GM12801 (cell line): ENCODE measurements around the gene EPS8.

ENCODE experiments used
- CTCF ChIP-seq: IDR thresholded peaks from one replicate; pipeline ENCODE4 v1.5.1; 2011; ENCODE audit warnings: control low read depth; ENCODE audit not compliant: insufficient read length; ENCODE audit errors: extremely low read depth

The EPS8 gene

GRCh38 chr12:15789220-15790171 is at the start of gene EPS8:
EPS8 (minus strand) TSS chr12:15789388; CDS start chr12:15682951, 106,437 bp downstream.
- no peak for TF ChIP-seq CTCF

- TF ChIP-seq CTCF: no peak
Observed at GRCh38 chr12:15837141-15837790, 48.1 kb upstream of the EPS8 start.

- no peak for TF ChIP-seq CTCF
Observed at GRCh38 chr12:15834575-15834974, 45.4 kb upstream of the EPS8 start.

GRCh38 chr12:15831315-15831978 is 42.3 kb upstream of the EPS8 start:
- TF ChIP-seq CTCF: no peak

- TF ChIP-seq CTCF: no peak
Observed at GRCh38 chr12:15830538-15830937, 41.4 kb upstream of the EPS8 start.

- TF ChIP-seq CTCF: no peak
Observed at GRCh38 chr12:15829949-15830348, 40.8 kb upstream of the EPS8 start.

GRCh38 chr12:15829255-15829654 is 40.1 kb upstream of the EPS8 start:
- no peak for TF ChIP-seq CTCF
